Esophagus muscularis mucosa (tissue), 4 donors: Measurements from ENCODE around the gene ADGRD2. TPM values are rescaled to one million over a fixed set of nuclear protein-coding genes. Genes with fewer than 3 reads are reported as not detected.

Experiments
- DNase-seq: peaks from one replicate; pipeline ENCODE4 v3.0.0-alpha.2; 2017; ENCODE audit errors: extremely low spot score
- H3K27ac ChIP-seq, 4 donors: fragments of 200-600 bp; sonication (generic); replicated peaks in 1 of 4; 1 replicate in 3 of 4; 2 replicates in 1 of 4; pipeline ENCODE4 v1.5.1; 2016 to 2019; ENCODE audit warnings: mild to moderate bottlenecking in 1 of 4
- H3K27me3 ChIP-seq, 4 donors: fragments of 200-600 bp; sonication (generic); one replicate each; pipeline versions ENCODE4 v1.5.1 to v1.6.0; 2016 to 2019
- H3K36me3 ChIP-seq, 4 donors: fragments of 200-600 bp; sonication (generic); one replicate each; pipeline ENCODE4 v1.5.1; 2016 to 2019
- H3K4me1 ChIP-seq, 4 donors: fragments of 200-600 bp; sonication (generic); one replicate each; pipeline ENCODE4 v1.5.1; 2016 to 2019
- H3K4me3 ChIP-seq, 4 donors: fragments of 200-600 bp; sonication (generic); 1 replicate in 2 of 4; 2 replicates in 2 of 4; pipeline ENCODE4 v1.5.1; 2016 to 2019; ENCODE audit warnings: mild to moderate bottlenecking in 4 of 4, moderate library complexity in 1 of 4
- H3K9me3 ChIP-seq, 4 donors: fragments of 200-600 bp; sonication (generic); 1 replicate in 3 of 4; 2 replicates in 1 of 4; pipeline ENCODE4 v1.5.1; 2016 to 2019
- CTCF ChIP-seq, 3 experiments: fragments of 200-600 bp in 2 of 3; fragments of 450-650 bp in 1 of 3; sonication (generic) in 2 of 3; IDR thresholded peaks; one replicate each; pipeline ENCODE4 v1.5.1; 2017 to 2019; ENCODE audit warnings: antibody characterized with exemption in 3 of 3, mild to moderate bottlenecking in 2 of 3, moderate library complexity in 1 of 3
- EP300 ChIP-seq: sonication (generic); formaldehyde crosslinking; IDR thresholded peaks from one replicate; pipeline ENCODE4 v1.6.1; 2017; ENCODE audit warnings: antibody characterized with exemption
- POLR2A ChIP-seq: fragments of 450-650 bp; IDR thresholded peaks from one replicate; pipeline ENCODE4 v1.6.1; 2017; ENCODE audit warnings: antibody characterized with exemption, moderate library complexity, mild to moderate bottlenecking, low read depth
- POLR2AphosphoS5 ChIP-seq, 2 donors: sonication (generic); formaldehyde crosslinking; IDR thresholded peaks; one replicate each; pipeline ENCODE4 v1.6.1; 2017; ENCODE audit warnings: antibody characterized with exemption in 2 of 2
- WGBS: methylation state at CpG from one replicate; pipeline ENCODE4 v1.1.5; 2018; 5-methylcytosine and 5-hydroxymethylcytosine counted together
- intact Hi-C: fragments of 100-400 bp; cut with DNase I; formaldehyde crosslinking; loops from one replicate; pipeline ENCODE4 v1.15.1; 2023
- total RNA-seq, 4 donors: library from RNA; depleted of rRNA; stranded (reverse); fragments of >200 nt; gene quantifications; one replicate each; pipeline versions ENCODE4 v1.1.0 to v1.2.1, GENCODE V29; 2016

ADGRD2 gene
- total RNA-seq = not detected

- peaks cover 0 to 91% (median 36%) of the 10 kb centered on the region in 4 donors for H3K27me3 ChIP-seq
- intact Hi-C loops = no loop called here
- peak within 1 kb of the TSS in 2 of 4 donors; percentile 18 to 23 for H3K4me3 ChIP-seq
- DNase-seq = no peak
- TF ChIP-seq POLR2AphosphoS5 (IDR thresholded peaks at IDR 0.05) (no peak), CTCF (IDR thresholded peaks at IDR 0.05) (no peak), POLR2A (no peak)
- no peaks in the 10 kb centered on the region for H3K36me3 ChIP-seq
- no peak within 1 kb of the TSS for H3K27ac ChIP-seq
- H3K9me3 ChIP-seq = no peaks in the 10 kb centered on the region
- WGBS = under 1% methylated on average over 13 of the region's 41 CpGs
- H3K4me1 ChIP-seq = peaks cover 6 to 24% (median 20%) of the 10 kb centered on the region in 4 donors
Observed at GRCh38 chr9:124450241-124450924, at the start of gene ADGRD2. Gene ADGRD2 (plus strand): TSS chr9:124450451. CDS start chr9:124451667, 1,216 bp downstream.

- 94% methylated on average over 4 of the region's 4 CpGs for WGBS
- peaks cover 12 to 20% (median 17%) of the 10 kb centered on the region in 4 donors for H3K4me1 ChIP-seq
- no peak overlapping the region for H3K27ac ChIP-seq
- DNase-seq = no peak
- H3K4me3 ChIP-seq = no peak overlapping the region
- no peaks in the 10 kb centered on the region for H3K27me3 ChIP-seq
- intact Hi-C loops = no loop called here
- no peak for TF ChIP-seq CTCF (IDR thresholded peaks at IDR 0.05)
- TF ChIP-seq POLR2AphosphoS5 (IDR thresholded peaks at IDR 0.05) = no peak
- no peak for TF ChIP-seq POLR2A
- no peak for TF ChIP-seq EP300
- no peaks in the 10 kb centered on the region for H3K9me3 ChIP-seq
- peaks cover 41 to 81% (median 71%) of the 10 kb centered on the region in 4 donors for H3K36me3 ChIP-seq
Observed at GRCh38 chr9:124403246-124403645, 47.0 kb upstream of the ADGRD2 start.

DNA sequence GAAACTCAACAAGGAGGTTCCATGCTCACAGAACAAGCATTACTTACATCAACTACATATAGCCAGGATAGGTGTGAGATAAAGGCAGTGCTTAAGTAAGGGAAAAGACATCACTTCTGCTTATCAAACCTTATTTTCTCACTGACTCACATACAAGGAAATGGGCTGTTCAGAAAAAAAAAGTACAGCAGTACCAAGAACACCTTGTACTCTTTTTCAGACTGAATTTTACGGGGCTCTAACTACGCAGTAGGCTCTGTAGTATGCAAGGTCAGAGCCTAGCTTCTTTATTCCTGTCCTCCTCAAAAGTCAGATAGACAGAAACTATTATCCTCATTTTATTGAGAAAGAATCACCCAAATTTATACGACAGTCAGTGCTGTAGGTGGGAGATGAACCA lies 40.8 kb upstream of the ADGRD2 start:
- no peak for DNase-seq
- intact Hi-C loops = no loop called here
- H3K27ac ChIP-seq = no peak overlapping the region
- peaks cover 66 to 96% (median 92%) of the 10 kb centered on the region in 4 donors for H3K36me3 ChIP-seq
- H3K27me3 ChIP-seq = no peaks in the 10 kb centered on the region
- no peak overlapping the region for H3K4me3 ChIP-seq
- H3K4me1 ChIP-seq = peaks cover 7 to 20% (median 16%) of the 10 kb centered on the region in 4 donors
- no peaks in the 10 kb centered on the region for H3K9me3 ChIP-seq
- 90% methylated on average over 3 of the region's 3 CpGs for WGBS
- no peak for TF ChIP-seq CTCF (IDR thresholded peaks at IDR 0.05)
- no peak for TF ChIP-seq POLR2A
- TF ChIP-seq POLR2AphosphoS5 (IDR thresholded peaks at IDR 0.05) = no peak
- no peak for TF ChIP-seq EP300

GRCh38 chr9:124410321-124410913 lies 39.8 kb upstream of the ADGRD2 start:
- Histone ChIP-seq H3K9me3 (no peaks in the 10 kb centered on the region), H3K36me3 (peaks cover 56 to 86% (median 82%) of the 10 kb centered on the region in 4 donors), H3K27ac (no peak overlapping the region), H3K4me3 (no peak overlapping the region), H3K27me3 (no peaks in the 10 kb centered on the region), H3K4me1 (peaks cover 10 to 26% (median 21%) of the 10 kb centered on the region in 4 donors)
- TF ChIP-seq POLR2A (no peak), CTCF (IDR thresholded peaks at IDR 0.05) (peak in 2 of 3 experiments; percentile 13 to 25)
- intact Hi-C loops = loop anchor here (10.0 kb wide), 1 partner anchor 1146 kb away; the partner anchor contains the start of gene STRBP
- WGBS = 63% methylated on average over 3 of the region's 3 CpGs
- DNase-seq = no peak
